Stimulated activated effector memory CD8-positive, alpha-beta T cell treated with anti-CD3 and anti-CD28 coated beads, Interleukin-12 subunit alpha, Interleukin-12 subunit beta, amount 100 ng/mL, for 72 hours (primary cell): Measurements from ENCODE around the gene DTD1.

Experiments
- ATAC-seq: fragments of 150-1000 bp; cut with Tn5 transposase; 2 replicates; pipeline ENCODE4 v1.10.0; 2021
- DNase-seq, 2 donors: peaks; one replicate each; pipeline ENCODE4 v3.0.0; 2021 to 2022; ENCODE audit warnings: low spot score in 2 of 2
- H3K27ac Mint-ChIP-seq: one replicate; pipeline ENCODE4 v1.8.0; 2022; ENCODE audit warnings: mild to moderate bottlenecking, mixed read lengths
- H3K36me3 Mint-ChIP-seq: one replicate; pipeline ENCODE4 v1.8.0; 2022; ENCODE audit warnings: mild to moderate bottlenecking, mixed read lengths
- H3K4me1 Mint-ChIP-seq: one replicate; pipeline ENCODE4 v1.8.0; 2022; ENCODE audit warnings: mixed read lengths
- H3K4me3 Mint-ChIP-seq: one replicate; pipeline ENCODE4 v1.8.0; 2022; ENCODE audit warnings: mild to moderate bottlenecking, mixed read lengths
- H3K9me3 Mint-ChIP-seq: one replicate; pipeline ENCODE4 v1.8.0; 2022; ENCODE audit warnings: mixed read lengths

DTD1 gene

DNA sequence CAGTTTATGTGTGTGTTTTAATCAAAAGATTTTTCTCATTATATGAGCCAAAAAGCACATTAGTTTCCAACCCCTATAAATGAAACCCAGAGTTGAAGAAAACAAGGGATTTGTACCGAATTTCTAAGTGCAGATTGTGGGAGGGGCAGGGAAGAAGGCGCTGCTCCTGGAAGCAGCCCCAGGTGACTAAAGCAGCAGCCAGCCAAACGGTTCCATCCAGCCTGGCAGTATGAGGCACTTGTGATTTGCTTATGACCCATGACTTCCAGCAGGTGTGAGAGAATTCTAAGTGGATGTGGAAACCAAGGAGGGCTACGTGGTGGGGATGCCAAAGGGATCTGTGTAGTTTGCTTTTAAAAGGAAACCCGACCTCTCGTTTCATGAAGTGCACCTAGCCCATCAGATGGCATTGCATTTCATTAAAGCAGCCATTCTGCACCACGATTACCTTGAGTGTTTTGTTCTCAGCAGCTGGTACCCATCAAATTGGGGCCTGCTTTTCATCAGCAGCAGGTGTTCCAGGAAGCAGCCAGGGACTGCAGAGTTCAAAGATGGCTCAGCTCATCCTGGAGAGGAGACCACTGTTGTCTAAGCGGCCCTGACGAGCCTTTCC lies 79.1 kb downstream of the DTD1 start:
- Mint-ChIP-seq H3K4me1 (peaks cover 16% of the 10 kb centered on the region), H3K4me3 (no peak overlapping the region), H3K36me3 (no peaks in the 10 kb centered on the region), H3K9me3 (no peaks in the 10 kb centered on the region), H3K27ac (no peak overlapping the region)
- ATAC-seq (no peak), DNase-seq (no peak)

DNA sequence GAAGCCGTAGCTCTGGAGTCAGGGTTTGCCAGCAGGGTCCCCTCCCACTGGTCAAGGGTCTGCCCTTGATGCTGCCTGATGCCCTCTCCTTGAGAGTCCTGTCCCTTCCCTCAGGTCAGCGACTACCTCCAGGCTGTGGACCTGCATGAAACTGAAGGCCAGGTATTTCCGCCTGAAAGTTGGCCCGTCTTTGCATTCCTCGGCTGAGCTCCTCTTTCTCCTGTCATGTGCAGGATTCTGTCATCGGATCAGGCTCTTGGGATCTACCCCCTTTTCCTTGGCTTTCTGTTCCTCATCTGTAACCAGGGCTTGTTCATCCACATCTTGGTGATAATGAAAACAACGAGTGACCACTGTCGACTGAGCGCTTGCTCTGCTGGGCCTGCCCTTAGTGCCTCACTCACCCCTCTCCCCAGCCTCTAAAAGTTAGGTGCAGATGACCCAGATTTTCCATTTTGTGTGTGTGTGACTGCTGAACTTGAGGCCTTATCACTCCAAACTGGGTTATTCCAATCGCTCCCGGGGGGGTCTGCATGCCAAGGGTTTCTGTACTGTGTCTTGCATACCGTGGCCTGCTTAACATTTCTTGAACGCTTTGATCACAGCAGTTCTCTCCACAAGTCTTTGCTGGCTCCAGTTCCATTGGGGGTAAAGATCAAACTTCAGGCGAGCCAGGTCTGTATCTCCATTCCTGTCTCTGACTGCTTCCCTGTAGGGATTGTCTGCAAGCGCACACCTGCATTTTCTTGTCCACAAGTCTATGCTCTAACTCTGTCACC lies 81.6 kb downstream of the DTD1 start:
- peaks cover 12% of the 10 kb centered on the region for H3K4me1 Mint-ChIP-seq
- no peaks in the 10 kb centered on the region for H3K36me3 Mint-ChIP-seq
- peak overlapping the region; percentile 45 for H3K27ac Mint-ChIP-seq
- DNase-seq (no peak), ATAC-seq (no peak)
- H3K9me3 Mint-ChIP-seq: no peaks in the 10 kb centered on the region
- no peak overlapping the region for H3K4me3 Mint-ChIP-seq

DNA sequence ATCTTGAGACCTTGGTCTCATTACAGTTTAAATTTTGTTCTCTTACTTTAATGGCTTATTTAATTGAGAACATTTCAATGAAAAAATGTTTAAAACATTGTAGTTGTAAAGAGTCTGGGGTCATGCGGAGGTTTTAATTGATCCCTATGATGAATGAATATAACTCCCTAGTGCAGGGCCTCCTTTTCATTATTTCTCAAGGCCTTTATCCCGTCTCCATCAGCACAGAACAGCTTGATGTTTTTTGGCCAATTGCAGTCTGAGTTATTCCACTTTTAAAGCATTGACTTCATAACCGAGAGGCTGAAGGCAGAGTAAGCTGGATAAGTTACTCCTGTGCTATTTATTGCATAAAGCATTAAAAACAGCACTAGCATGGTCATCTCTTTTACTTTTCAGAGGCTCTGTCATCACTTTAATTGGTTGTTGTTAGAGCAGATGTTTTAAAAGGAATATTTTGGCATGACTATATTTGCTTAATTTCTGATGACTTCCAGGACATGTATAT lies 83.4 kb downstream of the DTD1 start:
- ATAC-seq (no peak), DNase-seq (no peak)
- no peak overlapping the region for H3K4me3 Mint-ChIP-seq
- H3K27ac Mint-ChIP-seq: peak overlapping the region; percentile 43
- H3K9me3 Mint-ChIP-seq: no peaks in the 10 kb centered on the region
- peaks cover 5% of the 10 kb centered on the region for H3K4me1 Mint-ChIP-seq
- no peaks in the 10 kb centered on the region for H3K36me3 Mint-ChIP-seq

DNA sequence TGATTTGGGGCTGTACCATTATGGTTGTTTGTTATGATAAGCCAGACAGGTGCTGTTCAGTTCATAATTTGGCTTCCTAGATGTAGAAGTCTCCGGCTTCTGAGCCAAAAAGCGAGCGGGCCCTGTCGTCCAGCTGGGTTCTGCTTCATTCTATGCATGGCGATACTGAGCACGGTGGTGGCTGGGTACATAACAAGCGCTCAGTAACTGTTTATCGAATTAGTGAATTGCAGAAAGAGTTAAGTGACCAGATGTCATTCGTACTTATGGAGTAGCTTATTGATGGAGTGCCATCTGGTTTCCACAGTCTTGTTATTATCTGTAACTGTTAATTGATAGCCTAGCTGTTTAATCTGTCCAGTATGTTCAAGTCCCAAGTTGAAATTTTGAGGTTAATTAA lies 85.0 kb downstream of the DTD1 start:
- Mint-ChIP-seq H3K4me1 (peaks cover 6% of the 10 kb centered on the region), H3K9me3 (no peaks in the 10 kb centered on the region)

GRCh38 chr20:18676396-18676795 lies 88.5 kb downstream of the DTD1 start:
- Mint-ChIP-seq H3K9me3 (no peaks in the 10 kb centered on the region), H3K4me1 (peaks cover 16% of the 10 kb centered on the region), H3K27ac (no peak overlapping the region), H3K36me3 (no peaks in the 10 kb centered on the region), H3K4me3 (no peak overlapping the region)
- no peak for DNase-seq
- ATAC-seq: no peak

More for the DNA sequence above, 85.0 kb downstream of the DTD1 start:
- Mint-ChIP-seq H3K27ac (no peak overlapping the region), H3K36me3 (no peaks in the 10 kb centered on the region), H3K4me3 (no peak overlapping the region)
- no peak for DNase-seq
- ATAC-seq: no peak

DNA sequence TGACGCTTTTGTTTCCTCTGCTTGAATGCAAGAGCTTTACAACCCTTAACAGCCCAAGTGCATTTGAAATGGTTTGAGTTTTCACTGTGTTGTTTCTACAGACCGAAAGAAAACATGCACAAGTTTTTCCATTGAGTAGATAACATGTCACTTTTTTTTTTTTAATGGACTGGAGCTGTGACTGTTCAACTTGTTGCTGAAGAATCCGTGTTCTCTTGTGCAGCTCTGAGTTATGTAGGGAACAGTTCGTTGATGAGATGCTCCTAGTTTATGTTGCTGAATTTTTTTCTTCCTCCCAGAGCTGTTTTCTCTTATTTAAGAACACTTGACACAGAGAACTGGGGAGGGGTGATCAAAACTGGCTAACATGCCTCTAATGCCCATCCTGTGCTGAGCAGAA lies 89.3 kb downstream of the DTD1 start:
- H3K9me3 Mint-ChIP-seq: no peaks in the 10 kb centered on the region
- no peaks in the 10 kb centered on the region for H3K36me3 Mint-ChIP-seq
- peaks cover 16% of the 10 kb centered on the region for H3K4me1 Mint-ChIP-seq
- ATAC-seq: no peak
- no peak overlapping the region for H3K4me3 Mint-ChIP-seq
- H3K27ac Mint-ChIP-seq: no peak overlapping the region
- no peak for DNase-seq

DNA sequence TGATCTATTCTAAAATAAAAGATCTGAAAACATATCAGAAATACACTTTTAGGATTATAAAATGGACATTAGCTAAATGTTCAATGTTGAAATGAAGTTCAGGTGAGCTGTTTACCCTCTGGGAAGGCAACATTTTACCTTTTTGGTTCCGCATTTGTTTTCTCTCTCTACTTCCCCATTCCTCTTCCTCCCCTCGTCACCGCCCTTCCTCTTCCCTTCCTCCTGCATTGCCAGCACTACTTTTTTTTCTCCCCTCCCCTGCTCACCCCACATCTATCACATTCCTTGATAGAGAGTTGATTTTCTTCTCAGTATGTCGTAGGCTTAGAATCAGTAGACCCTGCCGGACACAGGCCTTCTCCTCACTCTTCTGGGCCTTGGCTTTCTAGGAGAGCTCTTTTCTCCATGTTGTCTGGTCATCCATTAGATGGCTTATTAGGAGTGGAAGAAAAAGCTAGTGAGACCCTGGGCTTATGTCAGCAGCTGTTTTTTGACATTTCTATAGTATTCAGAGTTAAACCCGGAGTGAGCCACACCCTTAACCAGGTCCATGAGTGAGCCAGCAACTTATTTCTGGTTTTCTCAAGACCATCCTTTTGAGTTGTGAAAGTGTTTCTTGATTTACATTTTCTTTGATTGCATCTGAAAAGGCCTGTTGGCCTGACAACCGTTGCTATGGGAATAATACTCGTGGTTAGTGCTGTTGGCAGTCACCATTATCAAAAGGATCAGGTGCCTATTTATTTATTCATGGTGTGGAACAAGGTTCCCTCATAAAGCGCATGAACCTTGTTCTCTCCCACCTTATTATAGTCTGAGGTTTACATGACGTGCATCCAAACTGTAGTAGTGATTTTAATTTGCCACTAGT lies 90.9 kb downstream of the DTD1 start:
- no peak for ATAC-seq
- no peak for DNase-seq
- Mint-ChIP-seq H3K9me3 (no peaks in the 10 kb centered on the region), H3K36me3 (no peaks in the 10 kb centered on the region), H3K4me1 (peaks cover 16% of the 10 kb centered on the region), H3K4me3 (no peak overlapping the region), H3K27ac (peak overlapping the region; percentile 32)

GRCh38 chr20:18683839-18684238 lies 96.0 kb downstream of the DTD1 start:
- Mint-ChIP-seq H3K36me3 (no peaks in the 10 kb centered on the region), H3K4me3 (no peak overlapping the region), H3K27ac (peak overlapping the region; percentile 14), H3K9me3 (no peaks in the 10 kb centered on the region), H3K4me1 (peaks cover 20% of the 10 kb centered on the region)
- ATAC-seq (no peak), DNase-seq (no peak)

DNA sequence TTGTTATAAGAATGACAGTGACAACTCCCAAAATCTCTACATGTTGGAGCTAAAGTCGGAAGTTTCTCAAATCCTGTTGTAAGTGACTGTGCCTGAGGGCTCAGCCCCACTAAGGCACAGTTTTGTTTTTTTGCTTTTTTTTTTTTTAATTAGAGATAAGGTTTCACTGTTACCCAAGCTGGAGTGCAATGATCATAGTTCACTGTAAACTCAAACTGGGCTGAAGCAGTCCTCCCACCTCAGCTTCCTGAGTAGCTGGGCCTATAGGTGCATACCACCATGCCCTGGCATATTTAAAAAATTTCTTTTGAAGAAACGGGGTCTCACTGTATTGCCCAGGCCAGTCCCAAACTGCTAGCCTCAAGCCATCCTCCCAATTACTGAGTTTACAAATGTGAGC lies 96.9 kb downstream of the DTD1 start:
- H3K4me3 Mint-ChIP-seq: no peak overlapping the region
- H3K9me3 Mint-ChIP-seq: no peaks in the 10 kb centered on the region
- DNase-seq: no peak
- no peak for ATAC-seq
- H3K4me1 Mint-ChIP-seq: peaks cover 18% of the 10 kb centered on the region
- no peaks in the 10 kb centered on the region for H3K36me3 Mint-ChIP-seq
- no peak overlapping the region for H3K27ac Mint-ChIP-seq

- H3K27ac Mint-ChIP-seq: no peak overlapping the region
- no peaks in the 10 kb centered on the region for H3K36me3 Mint-ChIP-seq
These were observed 97.6 kb downstream of the DTD1 start for GRCh38 chr20:18685406-18685805.

GRCh38 chr20:18686696-18687095 lies 98.8 kb downstream of the DTD1 start:
- no peak for ATAC-seq
- Mint-ChIP-seq H3K9me3 (no peaks in the 10 kb centered on the region), H3K36me3 (no peaks in the 10 kb centered on the region), H3K4me1 (peaks cover 18% of the 10 kb centered on the region), H3K27ac (no peak overlapping the region), H3K4me3 (no peak overlapping the region)
- DNase-seq: no peak

More at GRCh38 chr20:18685406-18685805, 97.6 kb downstream of the DTD1 start:
- Mint-ChIP-seq H3K4me1 (peaks cover 18% of the 10 kb centered on the region), H3K4me3 (no peak overlapping the region), H3K9me3 (no peaks in the 10 kb centered on the region)
- no peak for DNase-seq
- ATAC-seq: no peak

- Mint-ChIP-seq H3K4me1 (peaks cover 18% of the 10 kb centered on the region), H3K4me3 (no peak overlapping the region), H3K36me3 (no peaks in the 10 kb centered on the region), H3K27ac (no peak overlapping the region), H3K9me3 (no peaks in the 10 kb centered on the region)
- DNase-seq (no peak), ATAC-seq (no peak)
These were observed 100.8 kb downstream of the DTD1 start for GRCh38 chr20:18688676-18689075.

DNA sequence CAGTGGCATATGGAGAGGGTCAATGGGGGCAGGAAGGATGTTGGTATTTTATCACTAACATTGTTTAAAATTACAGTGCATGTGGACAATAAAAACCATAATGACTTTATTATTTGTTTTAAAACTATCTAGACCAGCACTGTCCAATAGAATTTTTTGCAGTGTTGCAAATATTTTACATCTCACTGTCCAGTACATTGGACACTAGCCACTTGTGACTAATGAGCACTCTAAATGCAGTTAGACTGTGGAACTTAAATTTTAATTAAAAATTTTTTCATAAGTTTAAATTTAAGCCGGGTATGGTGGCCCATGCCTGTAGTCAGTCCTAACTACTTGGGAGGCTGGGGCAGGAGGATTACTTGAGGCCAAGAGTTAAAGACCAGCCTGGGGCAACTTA lies 101.7 kb downstream of the DTD1 start:
- Mint-ChIP-seq H3K36me3 (no peaks in the 10 kb centered on the region), H3K27ac (no peak overlapping the region), H3K4me3 (no peak overlapping the region), H3K4me1 (peaks cover 15% of the 10 kb centered on the region), H3K9me3 (no peaks in the 10 kb centered on the region)
- DNase-seq (no peak), ATAC-seq (no peak)

- Mint-ChIP-seq H3K9me3 (no peaks in the 10 kb centered on the region), H3K4me3 (no peak overlapping the region), H3K4me1 (no peaks in the 10 kb centered on the region), H3K27ac (no peak overlapping the region), H3K36me3 (no peaks in the 10 kb centered on the region)
- DNase-seq: no peak
- no peak for ATAC-seq
These were observed 104.6 kb downstream of the DTD1 start for GRCh38 chr20:18692447-18692846.

DNA sequence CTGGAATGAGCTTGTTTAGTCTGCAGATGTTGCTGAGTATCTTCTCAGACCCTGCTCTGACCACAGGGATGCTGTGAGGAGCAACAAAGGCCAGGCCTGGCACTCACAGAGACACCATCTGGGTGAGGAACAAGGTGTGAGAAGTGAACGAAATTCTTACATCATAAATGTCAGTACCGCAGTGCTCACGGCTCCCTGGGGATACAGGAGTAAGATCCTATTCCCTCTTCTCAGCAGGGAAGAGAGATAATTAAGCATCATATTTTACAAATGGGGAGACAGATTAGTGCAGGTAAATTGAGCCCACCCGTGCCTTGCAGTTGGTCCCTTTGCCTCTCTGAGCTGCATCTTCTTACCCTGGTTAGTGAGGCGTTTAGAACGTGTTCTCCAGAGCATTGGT lies 106.2 kb downstream of the DTD1 start:
- H3K27ac Mint-ChIP-seq: peak overlapping the region; percentile 56
- H3K4me1 Mint-ChIP-seq: no peaks in the 10 kb centered on the region
- no peaks in the 10 kb centered on the region for H3K9me3 Mint-ChIP-seq
- no peaks in the 10 kb centered on the region for H3K36me3 Mint-ChIP-seq
- no peak for DNase-seq
- H3K4me3 Mint-ChIP-seq: no peak overlapping the region
- ATAC-seq: no peak
